NCI-H446 (cell line): Measurements from ENCODE around the gene RAI1.

Experiments
- DNase-seq, 2 experiments: peaks; one replicate each; lab custom pipeline; 2025; lab: John Stamatoyannopoulos, UW

RAI1 gene

GRCh38 chr17:17815436-17816200 lies 134.4 kb downstream of the RAI1 start:
- no peak for DNase-seq

- DNase-seq, result no peak
Measured at GRCh38 chr17:17816240-17816814, 135.1 kb downstream of the RAI1 start.

GRCh38 chr17:17816831-17817551 lies 135.7 kb downstream of the RAI1 start:
- DNase-seq, result no peak

- DNase-seq, result no peak
Measured at GRCh38 chr17:17817552-17817947, 136.3 kb downstream of the RAI1 start.

GRCh38 chr17:17818088-17818526 lies 136.8 kb downstream of the RAI1 start:
- peak in 1 of 2 experiments; percentile 28 for DNase-seq

GRCh38 chr17:17819111-17819510 lies 137.9 kb downstream of the RAI1 start:
- DNase-seq, result no peak

GRCh38 chr17:17819561-17819995 lies 138.3 kb downstream of the RAI1 start:
- DNase-seq, result peak in 1 of 2 experiments; percentile 46

GRCh38 chr17:17820046-17820445 lies 138.8 kb downstream of the RAI1 start:
- no peak for DNase-seq

GRCh38 chr17:17820463-17821158 lies 139.4 kb downstream of the RAI1 start:
- no peak for DNase-seq

GRCh38 chr17:17822189-17822588 lies 140.9 kb downstream of the RAI1 start:
- DNase-seq, result peak; percentile 35 to 81

GRCh38 chr17:17822616-17823015 lies 141.4 kb downstream of the RAI1 start:
- DNase-seq, result no peak

GRCh38 chr17:17823433-17824118 lies 142.3 kb downstream of the RAI1 start:
- DNase-seq, result peak; percentile 65 to 88

- no peak for DNase-seq
Measured at GRCh38 chr17:17824119-17824782, 143.0 kb downstream of the RAI1 start.

GRCh38 chr17:17824783-17825614 lies 143.7 kb downstream of the RAI1 start:
- DNase-seq, result no peak

GRCh38 chr17:17826342-17826713 lies 145.1 kb downstream of the RAI1 start:
- no peak for DNase-seq

- no peak for DNase-seq
Measured at GRCh38 chr17:17826942-17827785, 145.9 kb downstream of the RAI1 start.

- no peak for DNase-seq
Measured at GRCh38 chr17:17827826-17828621, 146.8 kb downstream of the RAI1 start.

GRCh38 chr17:17830269-17830567 lies 149.0 kb downstream of the RAI1 start:
- no peak for DNase-seq

- DNase-seq, result no peak
Measured at GRCh38 chr17:17830740-17831207, 149.5 kb downstream of the RAI1 start.
